Ishikawa (cell line): ENCODE results near the gene GALNT6.

Experiments
- CEBPB ChIP-seq: IDR thresholded peaks from 2 replicates; pipeline ENCODE4 v1.6.1; 2012
- CREB1 ChIP-seq: IDR thresholded peaks from 2 replicates; pipeline ENCODE4 v1.6.1; 2012; ENCODE audit warnings: low read depth
- EGR1 ChIP-seq: IDR thresholded peaks from 2 replicates; pipeline ENCODE4 v1.6.1; 2012
- EP300 ChIP-seq: IDR thresholded peaks from 2 replicates; pipeline ENCODE4 v1.6.1; 2012; ENCODE audit warnings: borderline replicate concordance
- FOXM1 ChIP-seq: IDR thresholded peaks from 2 replicates; pipeline ENCODE4 v1.6.1; 2012; ENCODE audit warnings: low read depth, borderline replicate concordance
- MAX ChIP-seq: IDR thresholded peaks from 2 replicates; pipeline ENCODE4 v1.6.1; 2012
- NFIC ChIP-seq: IDR thresholded peaks from 2 replicates; pipeline ENCODE4 v1.6.1; 2012
- RAD21 ChIP-seq: IDR thresholded peaks from 2 replicates; pipeline ENCODE4 v1.6.1; 2012; ENCODE audit warnings: low read depth
- REST ChIP-seq: IDR thresholded peaks from 2 replicates; pipeline ENCODE4 v1.6.1; 2012; ENCODE audit warnings: low read depth, mild to moderate bottlenecking
- TAF1 ChIP-seq: IDR thresholded peaks from 2 replicates; pipeline ENCODE4 v1.6.1; 2012; ENCODE audit warnings: low read depth, mild to moderate bottlenecking
- TEAD4 ChIP-seq: IDR thresholded peaks from 2 replicates; pipeline ENCODE4 v1.6.1; 2012
- YY1 ChIP-seq: IDR thresholded peaks from 2 replicates; pipeline ENCODE4 v1.6.1; 2012; ENCODE audit warnings: low read depth

GRCh38 chr12:51439330-51439729 lies 48.1 kb upstream of the GALNT6 start:
- TF ChIP-seq RAD21 = no peak
- no peak for TF ChIP-seq CREB1
- no peak for TF ChIP-seq FOXM1
- no peak for TF ChIP-seq EP300
- TF ChIP-seq YY1 = no peak
- no peak for TF ChIP-seq NFIC
- TF ChIP-seq TAF1 = no peak
- no peak for TF ChIP-seq REST
- TF ChIP-seq TEAD4 = no peak
- no peak for TF ChIP-seq MAX
- TF ChIP-seq CEBPB = no peak
- no peak for TF ChIP-seq EGR1
